ENCODE measurements around the gene GGN. TPM values are rescaled to one million over a fixed set of nuclear protein-coding genes. Genes with fewer than 3 reads are reported as not detected.

GGN gene
- polyA plus RNA-seq, 1 experiment = 0.44 TPM

GRCh38 chr19:38399081-38399480 lies 11.2 kb upstream of the GGN start:
- peaks cover 2% of the 10 kb centered on the region for H3K36me3 ChIP-seq (ENCODE audit: control insufficient read depth, insufficient read depth, low read length)
- no peaks in the 10 kb centered on the region for H3K27me3 ChIP-seq (ENCODE audit: control insufficient read depth, insufficient read depth, low read length)
- DNase-seq (ENCODE audit: low read depth) = no peak
- ChIA-PET POLR2A (no interaction called here), CTCF (no interaction called here)
- TF ChIP-seq CTCF (IDR thresholded peaks at IDR 0.05; ENCODE audit: insufficient read depth, low read depth, low read length) = no peak
- H3K4me3 ChIP-seq (ENCODE audit: low read depth, low read length) = no peak overlapping the region

- TF ChIP-seq CTCF (IDR thresholded peaks at IDR 0.05; ENCODE audit: insufficient read depth, low read depth, low read length) = no peak
- ChIA-PET POLR2A (no interaction called here), CTCF (no interaction called here)
- H3K4me3 ChIP-seq (ENCODE audit: low read depth, low read length) = no peak overlapping the region
- no peaks in the 10 kb centered on the region for H3K27me3 ChIP-seq (ENCODE audit: control insufficient read depth, insufficient read depth, low read length)
- no peak for DNase-seq (ENCODE audit: low read depth)
- peaks cover 10% of the 10 kb centered on the region for H3K36me3 ChIP-seq (ENCODE audit: control insufficient read depth, insufficient read depth, low read length)
Observed at GRCh38 chr19:38395381-38396114, 7.7 kb upstream of the GGN start.

GRCh38 chr19:38394488-38394887 lies 6.7 kb upstream of the GGN start:
- Histone ChIP-seq H3K27me3 (ENCODE audit: control insufficient read depth, insufficient read depth, low read length) (no peaks in the 10 kb centered on the region), H3K36me3 (ENCODE audit: control insufficient read depth, insufficient read depth, low read length) (peaks cover 10% of the 10 kb centered on the region), H3K4me3 (ENCODE audit: low read depth, low read length) (no peak overlapping the region)
- ChIA-PET CTCF (interaction anchor here (4.2 kb wide), 1 partner anchor 8 kb away, joined by 20 read pairs; the partner anchor contains the start of gene FAM98C), POLR2A (no interaction called here)
- TF ChIP-seq CTCF (IDR thresholded peaks at IDR 0.05; ENCODE audit: insufficient read depth, low read depth, low read length) = no peak
- no peak for DNase-seq (ENCODE audit: low read depth)

- no peaks in the 10 kb centered on the region for H3K27me3 ChIP-seq (ENCODE audit: control insufficient read depth, insufficient read depth, low read length)
- DNase-seq (ENCODE audit: low read depth) = no peak
- ChIA-PET POLR2A (no interaction called here), CTCF (interaction anchor here (4.2 kb wide), 1 partner anchor 10 kb away, joined by 20 read pairs; the partner anchor contains the start of gene FAM98C)
- peaks cover 10% of the 10 kb centered on the region for H3K36me3 ChIP-seq (ENCODE audit: control insufficient read depth, insufficient read depth, low read length)
- TF ChIP-seq CTCF (IDR thresholded peaks at IDR 0.05; ENCODE audit: insufficient read depth, low read depth, low read length) = no peak
- no peak overlapping the region for H3K4me3 ChIP-seq (ENCODE audit: low read depth, low read length)
Observed at GRCh38 chr19:38392707-38393308, 5.0 kb upstream of the GGN start.

GRCh38 chr19:38391911-38392464 lies 4.2 kb upstream of the GGN start:
- CTCF ChIA-PET = interaction anchor here (1.2 to 4.2 kb wide), 2 partner anchors 11 to 490 kb away, joined by 4 to 20 read pairs; partner anchors contain the start of gene FAM98C
- TF ChIP-seq CTCF (IDR thresholded peaks at IDR 0.05; ENCODE audit: insufficient read depth, low read depth, low read length) = no peak
- POLR2A ChIA-PET = no interaction called here

More at GRCh38 chr19:38391911-38392464, 4.2 kb upstream of the GGN start:
- peaks cover 10% of the 10 kb centered on the region for H3K36me3 ChIP-seq (ENCODE audit: control insufficient read depth, insufficient read depth, low read length)
- no peaks in the 10 kb centered on the region for H3K27me3 ChIP-seq (ENCODE audit: control insufficient read depth, insufficient read depth, low read length)
- H3K4me3 ChIP-seq (ENCODE audit: low read depth, low read length) = no peak overlapping the region
- no peak for DNase-seq (ENCODE audit: low read depth)
